HEK293 (cell line): ENCODE data around the gene CLNS1A.

ENCODE experiments used
- CTCF ChIA-PET: fragments of 350-600 bp; formaldehyde crosslinking; extraction: SDS; loops from one replicate; lab custom pipeline; 2021; ENCODE audit warnings: antibody characterized with exemption; lab: Yijun Ruan, JAX
- POLR2A ChIA-PET: fragments of 300-600 bp; formaldehyde crosslinking; extraction: SDS; loops from one replicate; lab custom pipeline; 2020; ENCODE audit warnings: antibody characterized with exemption, inconsistent platforms; lab: Yijun Ruan, JAX
- H3K27ac ChIP-seq: fragments of 200-500 bp; sonication (Bioruptor generic); 2 replicates; pipeline ENCODE4 v1.5.1; 2014; ENCODE audit warnings: low read depth, low read length, control low read depth, inconsistent platforms; ENCODE audit errors: extremely low read depth
- H3K36me3 ChIP-seq, 2 experiments: fragments of 200-500 bp in 1 of 2; sonication (Bioruptor generic) in 1 of 2; 1 replicate in 1 of 2; 2 replicates in 1 of 2; pipeline ENCODE4 v1.5.1; 2014 to 2017; ENCODE audit warnings: inconsistent platforms in 2 of 2, low read length in 2 of 2; ENCODE audit not compliant: control insufficient read depth in 2 of 2, insufficient read depth in 1 of 2
- H3K4me1 ChIP-seq: fragments of 200-500 bp; sonication (Bioruptor generic); 2 replicates; pipeline ENCODE4 v1.5.1; 2014; ENCODE audit warnings: mild to moderate bottlenecking, low read length, inconsistent platforms; ENCODE audit not compliant: control insufficient read depth, insufficient read depth
- H3K4me3 ChIP-seq: 2 replicates; pipeline ENCODE4 v1.5.1; 2011; ENCODE audit warnings: low read depth, mild to moderate bottlenecking, control low read depth, low read length, moderate library complexity
- H3K9me3 ChIP-seq: fragments of 200-500 bp; sonication (Bioruptor generic); 2 replicates; pipeline ENCODE4 v1.5.1; 2014; ENCODE audit warnings: low read depth, low read length, inconsistent platforms; ENCODE audit not compliant: control insufficient read depth, insufficient read depth
- ATF2 ChIP-seq: fragments of 450-650 bp; formaldehyde crosslinking; IDR thresholded peaks from 2 replicates; pipeline ENCODE4 v1.5.1; 2016; ENCODE audit warnings: missing biosample characterization, missing genetic modification characterization, low read depth
- KLF9 ChIP-seq: fragments of 450-650 bp; formaldehyde crosslinking; IDR thresholded peaks from 2 replicates; pipeline ENCODE4 v1.5.1; 2016; ENCODE audit warnings: missing biosample characterization, missing genetic modification characterization, low read depth
- TRIM28 ChIP-seq: IDR thresholded peaks from 2 replicates; pipeline ENCODE4 v1.6.1; 2011; ENCODE audit warnings: low read length, control low read depth, borderline replicate concordance
- ZBTB6 ChIP-seq: fragments of 450-650 bp; formaldehyde crosslinking; IDR thresholded peaks from 2 replicates; pipeline ENCODE4 v1.5.1; 2017; ENCODE audit warnings: missing biosample characterization, missing genetic modification characterization
- ZNF18 ChIP-seq: fragments of 450-650 bp; formaldehyde crosslinking; IDR thresholded peaks from 2 replicates; pipeline ENCODE4 v1.5.1; 2016; ENCODE audit warnings: missing biosample characterization, missing genetic modification characterization
- ZNF274 ChIP-seq, 2 experiments: fragments of 200-500 bp in 1 of 2; fragments of 450-650 bp in 1 of 2; sonication (Bioruptor generic) in 1 of 2; formaldehyde crosslinking in 1 of 2; IDR thresholded peaks; 2 replicates each; pipeline versions ENCODE4 v1.5.1 to v1.6.1; 2014 to 2016; ENCODE audit warnings: borderline replicate concordance in 1 of 2, inconsistent platforms in 1 of 2, low read length in 1 of 2, missing biosample characterization in 1 of 2, missing genetic modification characterization in 1 of 2
- ZNF350 ChIP-seq: fragments of 450-650 bp; formaldehyde crosslinking; IDR thresholded peaks from 2 replicates; pipeline ENCODE4 v1.5.0; 2017; ENCODE audit warnings: missing biosample characterization, mild to moderate bottlenecking, missing genetic modification characterization
- ZNF398 ChIP-seq: fragments of 450-650 bp; formaldehyde crosslinking; IDR thresholded peaks from 2 replicates; pipeline ENCODE4 v1.5.1; 2017; ENCODE audit warnings: missing biosample characterization, missing genetic modification characterization
- ZNF404 ChIP-seq: fragments of 450-650 bp; formaldehyde crosslinking; IDR thresholded peaks from 2 replicates; pipeline ENCODE4 v1.5.1; 2017; ENCODE audit warnings: missing biosample characterization, missing genetic modification characterization
- ZNF501 ChIP-seq: fragments of 450-650 bp; formaldehyde crosslinking; IDR thresholded peaks from 2 replicates; pipeline ENCODE4 v1.5.1; 2016; ENCODE audit warnings: missing biosample characterization, missing genetic modification characterization
- ZNF610 ChIP-seq: fragments of 450-650 bp; formaldehyde crosslinking; IDR thresholded peaks from 2 replicates; pipeline ENCODE4 v1.5.1; 2016; ENCODE audit warnings: missing biosample characterization, missing genetic modification characterization, borderline replicate concordance
- ZNF660 ChIP-seq: fragments of 450-650 bp; IDR thresholded peaks from 2 replicates; pipeline ENCODE4 v1.5.1; 2018; ENCODE audit warnings: missing biosample characterization, mild to moderate bottlenecking, missing genetic modification characterization
- ZNF707 ChIP-seq: fragments of 450-650 bp; formaldehyde crosslinking; IDR thresholded peaks from 2 replicates; pipeline ENCODE4 v1.5.1; 2016; ENCODE audit warnings: missing biosample characterization, missing genetic modification characterization
- ZNF768 ChIP-seq: fragments of 450-650 bp; formaldehyde crosslinking; IDR thresholded peaks from 2 replicates; pipeline ENCODE4 v1.5.1; 2018; ENCODE audit warnings: missing biosample characterization, mild to moderate bottlenecking, missing genetic modification characterization
- ZNF791 ChIP-seq: fragments of 450-650 bp; formaldehyde crosslinking; IDR thresholded peaks from 2 replicates; pipeline ENCODE4 v1.5.1; 2016; ENCODE audit warnings: missing biosample characterization, missing genetic modification characterization
- ZSCAN4 ChIP-seq: fragments of 450-650 bp; formaldehyde crosslinking; IDR thresholded peaks from 2 replicates; pipeline ENCODE4 v1.5.1; 2017; ENCODE audit warnings: missing biosample characterization, missing genetic modification characterization
- TF ChIP-seq, protein P1 (sequence below): fragments of 450-650 bp; formaldehyde crosslinking; IDR thresholded peaks from 2 replicates; pipeline ENCODE4 v1.5.1; 2016; ENCODE audit warnings: missing biosample characterization, missing genetic modification characterization, borderline replicate concordance

The CLNS1A gene

GRCh38 chr11:77669848-77670511 lies 32.4 kb upstream of the CLNS1A start (continued):
- TF ChIP-seq ZNF707 (no peak), ZNF501 (tag by site-specific recombination) (no peak), ATF2 (tag by site-specific recombination) (no peak), ZNF404 (tag by site-specific recombination) (no peak)

DNA sequence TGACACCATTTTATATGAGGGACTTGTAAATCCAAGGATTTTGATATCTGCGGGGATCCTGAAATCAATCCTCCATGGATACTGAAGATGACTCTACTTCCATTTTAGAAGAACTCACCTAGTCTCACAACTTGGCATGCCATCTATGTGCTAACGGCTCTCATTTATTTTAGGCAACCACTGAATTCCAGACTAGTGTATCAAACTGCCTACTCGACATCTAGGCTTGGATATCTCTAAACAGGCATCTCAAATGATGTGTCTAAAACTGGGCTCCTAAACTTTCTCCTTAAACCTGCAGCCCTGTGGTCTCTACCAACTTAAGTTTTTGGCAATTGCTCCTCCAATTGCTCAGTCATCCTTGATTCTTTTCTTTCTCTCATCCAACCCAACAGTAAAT lies 31.2 kb upstream of the CLNS1A start:
- ChIA-PET CTCF (no interaction called here), POLR2A (no interaction called here)
- Histone ChIP-seq H3K4me1 (no peaks in the 10 kb centered on the region), H3K36me3 (peaks cover 21 to 80% of the 10 kb centered on the region in 2 experiments), H3K27ac (no peak overlapping the region), H3K4me3 (no peak overlapping the region), H3K9me3 (no peaks in the 10 kb centered on the region)
- TF ChIP-seq ZNF398 (tag by site-specific recombination), result no peak
- no peak for TF ChIP-seq ZSCAN4 (tag by site-specific recombination)
- TF ChIP-seq ZNF768, result no peak

DNA sequence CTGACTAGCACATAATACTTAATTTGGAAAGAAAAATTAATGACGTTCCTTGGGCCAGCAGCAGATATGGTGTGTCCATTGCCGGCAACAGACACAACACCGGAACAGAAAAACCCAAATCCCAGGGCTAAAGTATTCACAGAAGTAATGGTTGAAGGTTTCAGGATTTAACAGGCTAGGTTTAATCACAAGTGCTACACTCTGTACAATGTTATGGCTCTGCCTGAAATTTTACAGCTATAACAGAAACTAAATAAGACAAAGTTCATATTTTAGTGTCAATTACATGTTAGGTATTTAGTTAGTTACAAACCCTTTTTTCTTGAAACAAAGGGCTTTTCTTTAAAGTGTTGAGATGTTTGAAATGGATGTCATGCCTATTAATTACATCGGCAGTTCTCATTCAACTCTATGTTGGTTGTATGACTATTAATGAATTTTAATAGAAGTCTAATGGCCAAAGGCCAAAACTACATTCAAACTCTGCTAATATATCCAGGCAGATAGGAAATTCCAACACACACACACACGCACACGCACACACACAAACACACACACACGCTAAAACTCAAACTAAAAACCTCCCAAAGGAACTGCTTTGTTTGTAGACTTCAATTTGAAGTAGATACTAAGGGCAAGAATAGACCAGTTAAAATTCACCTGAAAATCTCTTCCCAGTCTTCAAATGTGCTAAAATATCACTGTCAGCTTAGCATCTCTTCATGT lies 27.8 kb upstream of the CLNS1A start:
- no peak overlapping the region for H3K27ac ChIP-seq
- H3K9me3 ChIP-seq, result no peaks in the 10 kb centered on the region
- H3K36me3 ChIP-seq, result peaks cover 6 to 56% of the 10 kb centered on the region in 2 experiments
- no peaks in the 10 kb centered on the region for H3K4me1 ChIP-seq
- POLR2A ChIA-PET, result no interaction called here
- no peak overlapping the region for H3K4me3 ChIP-seq
- CTCF ChIA-PET, result interaction anchor here (0.7 kb wide), 1 partner anchor 1048 kb away, joined by 4 read pairs; no protein-coding TSS in a partner anchor
- TF ChIP-seq ZBTB6 (tag by site-specific recombination) (no peak), KLF9 (tag by site-specific recombination) (no peak), ZNF274 (IDR thresholded peaks at IDR 0.05; ENCODE audit: low read length) (no peak), ZNF274 (tag by site-specific recombination; IDR thresholded peaks at IDR 0.05; ENCODE audit: borderline replicate concordance) (no peak), ZNF791 (tag by site-specific recombination) (no peak), ZNF18 (tag by site-specific recombination) (no peak), ZNF350 (tag by site-specific recombination) (no peak), ZNF660 (tag by site-specific recombination) (no peak), ZNF610 (no peak), TRIM28 (no peak)
- TF ChIP-seq, protein P1, sequence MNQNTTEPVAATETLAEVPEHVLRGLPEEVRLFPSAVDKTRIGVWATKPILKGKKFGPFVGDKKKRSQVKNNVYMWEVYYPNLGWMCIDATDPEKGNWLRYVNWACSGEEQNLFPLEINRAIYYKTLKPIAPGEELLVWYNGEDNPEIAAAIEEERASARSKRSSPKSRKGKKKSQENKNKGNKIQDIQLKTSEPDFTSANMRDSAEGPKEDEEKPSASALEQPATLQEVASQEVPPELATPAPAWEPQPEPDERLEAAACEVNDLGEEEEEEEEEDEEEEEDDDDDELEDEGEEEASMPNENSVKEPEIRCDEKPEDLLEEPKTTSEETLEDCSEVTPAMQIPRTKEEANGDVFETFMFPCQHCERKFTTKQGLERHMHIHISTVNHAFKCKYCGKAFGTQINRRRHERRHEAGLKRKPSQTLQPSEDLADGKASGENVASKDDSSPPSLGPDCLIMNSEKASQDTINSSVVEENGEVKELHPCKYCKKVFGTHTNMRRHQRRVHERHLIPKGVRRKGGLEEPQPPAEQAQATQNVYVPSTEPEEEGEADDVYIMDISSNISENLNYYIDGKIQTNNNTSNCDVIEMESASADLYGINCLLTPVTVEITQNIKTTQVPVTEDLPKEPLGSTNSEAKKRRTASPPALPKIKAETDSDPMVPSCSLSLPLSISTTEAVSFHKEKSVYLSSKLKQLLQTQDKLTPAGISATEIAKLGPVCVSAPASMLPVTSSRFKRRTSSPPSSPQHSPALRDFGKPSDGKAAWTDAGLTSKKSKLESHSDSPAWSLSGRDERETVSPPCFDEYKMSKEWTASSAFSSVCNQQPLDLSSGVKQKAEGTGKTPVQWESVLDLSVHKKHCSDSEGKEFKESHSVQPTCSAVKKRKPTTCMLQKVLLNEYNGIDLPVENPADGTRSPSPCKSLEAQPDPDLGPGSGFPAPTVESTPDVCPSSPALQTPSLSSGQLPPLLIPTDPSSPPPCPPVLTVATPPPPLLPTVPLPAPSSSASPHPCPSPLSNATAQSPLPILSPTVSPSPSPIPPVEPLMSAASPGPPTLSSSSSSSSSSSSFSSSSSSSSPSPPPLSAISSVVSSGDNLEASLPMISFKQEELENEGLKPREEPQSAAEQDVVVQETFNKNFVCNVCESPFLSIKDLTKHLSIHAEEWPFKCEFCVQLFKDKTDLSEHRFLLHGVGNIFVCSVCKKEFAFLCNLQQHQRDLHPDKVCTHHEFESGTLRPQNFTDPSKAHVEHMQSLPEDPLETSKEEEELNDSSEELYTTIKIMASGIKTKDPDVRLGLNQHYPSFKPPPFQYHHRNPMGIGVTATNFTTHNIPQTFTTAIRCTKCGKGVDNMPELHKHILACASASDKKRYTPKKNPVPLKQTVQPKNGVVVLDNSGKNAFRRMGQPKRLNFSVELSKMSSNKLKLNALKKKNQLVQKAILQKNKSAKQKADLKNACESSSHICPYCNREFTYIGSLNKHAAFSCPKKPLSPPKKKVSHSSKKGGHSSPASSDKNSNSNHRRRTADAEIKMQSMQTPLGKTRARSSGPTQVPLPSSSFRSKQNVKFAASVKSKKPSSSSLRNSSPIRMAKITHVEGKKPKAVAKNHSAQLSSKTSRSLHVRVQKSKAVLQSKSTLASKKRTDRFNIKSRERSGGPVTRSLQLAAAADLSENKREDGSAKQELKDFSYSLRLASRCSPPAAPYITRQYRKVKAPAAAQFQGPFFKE (tag by site-specific recombination), result no peak
